HT1080 (cell line): ENCODE measurements around the gene TSKS. TPM values are rescaled to one million over a fixed set of nuclear protein-coding genes. Genes with fewer than 3 reads are reported as not detected.
"Not testable (repeated sequence)": the region's sequence is repeated elsewhere in the genome, so short reads cannot be mapped to it uniquely, and the experiment has no call there.

Experiments
- DNase-seq: peaks from one replicate; pipeline ENCODE4 v3.0.0-alpha.2; 2015; ENCODE audit warnings: low read depth
- total RNA-seq: library from RNA; depleted of rRNA; stranded (reverse); fragments of >200 nt; shearing (Covaris generic); gene quantifications from 2 replicates; pipeline ENCODE4 v1.2.3, GENCODE V29; 2014

TSKS gene
- total RNA-seq, 1 experiment from 2014 or later, result not detected

DNA sequence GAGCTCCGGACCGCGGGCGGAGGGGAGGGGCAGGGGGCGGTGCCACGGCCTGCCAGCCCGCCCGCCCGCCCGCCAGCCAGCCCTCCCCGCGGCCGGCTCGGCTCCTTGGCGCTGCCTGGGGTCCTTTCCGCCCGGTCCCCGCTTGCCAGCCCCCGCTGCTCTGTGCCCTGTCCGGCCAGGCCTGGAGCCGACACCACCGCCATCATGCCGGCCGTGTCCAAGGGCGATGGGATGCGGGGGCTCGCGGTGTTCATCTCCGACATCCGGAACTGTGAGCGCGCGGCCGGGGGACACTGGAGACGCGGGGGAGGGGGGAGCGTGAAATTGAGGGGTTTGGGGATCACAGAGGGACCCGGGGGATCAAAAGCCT, 3.8 kb upstream of the TSKS start, which contains the start of gene AP2A1:
Gene AP2A1 (plus strand): TSS at position 72 of the 370 bp plus-strand sequence. CDS start 133 bp downstream, at position 205.
- DNase-seq, result no peak

DNA sequence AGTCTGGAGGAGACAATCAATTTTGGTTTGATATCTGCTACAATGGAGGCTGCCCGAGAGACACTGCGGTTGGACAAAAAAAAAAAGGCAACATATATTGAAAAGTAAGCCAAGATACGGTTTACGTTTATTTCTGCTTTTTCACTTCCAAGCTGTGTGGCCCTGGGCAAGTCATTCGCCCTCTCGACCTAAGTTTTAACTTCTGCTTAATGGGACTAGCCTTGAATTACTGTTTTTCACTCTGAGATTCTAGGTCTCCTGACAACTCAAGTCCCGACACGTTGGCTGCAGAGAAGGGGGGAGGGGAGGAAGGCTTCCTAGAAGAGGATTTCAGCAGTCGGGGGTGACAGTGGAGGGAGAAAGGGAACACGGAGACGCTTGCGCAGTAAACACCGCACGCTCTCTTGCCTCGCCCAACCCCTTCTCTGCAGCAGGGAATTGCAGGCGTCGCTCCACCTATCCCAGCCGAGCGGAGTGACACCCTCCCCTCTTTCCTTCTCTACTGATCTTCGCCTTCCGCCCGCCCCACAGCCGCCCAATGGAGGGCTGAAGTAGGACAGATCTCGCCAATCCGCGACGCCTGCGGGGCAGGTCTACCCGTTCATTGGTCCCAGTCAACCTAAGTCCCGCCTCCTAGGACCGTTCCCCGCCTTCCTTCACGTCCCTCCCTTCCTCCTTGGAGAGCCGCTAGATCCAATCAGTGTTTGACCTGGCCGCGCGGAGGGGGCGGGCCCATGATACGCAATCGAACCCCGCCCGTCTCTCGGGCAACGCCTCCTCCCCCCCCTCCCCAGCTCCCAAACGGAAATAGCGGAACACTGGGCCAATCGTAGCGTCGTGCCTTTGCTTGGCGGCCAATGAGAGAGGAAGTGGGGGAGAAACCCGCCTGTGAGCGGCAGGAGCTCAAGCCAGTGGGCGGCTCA, 3.2 kb upstream of the TSKS start:
- DNase-seq, result peak; percentile 100

DNA sequence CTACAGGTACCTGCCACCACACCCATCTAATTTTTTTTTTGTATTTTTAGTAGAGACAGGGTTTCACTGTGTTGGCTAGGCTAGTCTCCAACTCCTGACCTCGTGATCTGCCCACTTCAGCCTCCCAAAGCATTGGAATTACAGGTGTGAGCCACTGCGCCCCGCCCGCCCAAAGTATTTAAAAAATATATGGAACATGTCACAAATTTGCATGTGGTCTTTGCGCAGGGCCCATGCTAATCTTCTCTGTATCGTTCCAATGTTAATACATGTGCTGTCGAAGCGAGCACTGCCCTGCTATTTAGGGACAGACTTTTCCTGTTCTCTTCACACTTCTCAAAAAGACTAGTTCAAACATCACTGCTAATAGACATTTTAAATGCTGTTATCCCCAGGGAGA, 1.2 kb upstream of the TSKS start:
- DNase-seq, result no peak

DNA sequence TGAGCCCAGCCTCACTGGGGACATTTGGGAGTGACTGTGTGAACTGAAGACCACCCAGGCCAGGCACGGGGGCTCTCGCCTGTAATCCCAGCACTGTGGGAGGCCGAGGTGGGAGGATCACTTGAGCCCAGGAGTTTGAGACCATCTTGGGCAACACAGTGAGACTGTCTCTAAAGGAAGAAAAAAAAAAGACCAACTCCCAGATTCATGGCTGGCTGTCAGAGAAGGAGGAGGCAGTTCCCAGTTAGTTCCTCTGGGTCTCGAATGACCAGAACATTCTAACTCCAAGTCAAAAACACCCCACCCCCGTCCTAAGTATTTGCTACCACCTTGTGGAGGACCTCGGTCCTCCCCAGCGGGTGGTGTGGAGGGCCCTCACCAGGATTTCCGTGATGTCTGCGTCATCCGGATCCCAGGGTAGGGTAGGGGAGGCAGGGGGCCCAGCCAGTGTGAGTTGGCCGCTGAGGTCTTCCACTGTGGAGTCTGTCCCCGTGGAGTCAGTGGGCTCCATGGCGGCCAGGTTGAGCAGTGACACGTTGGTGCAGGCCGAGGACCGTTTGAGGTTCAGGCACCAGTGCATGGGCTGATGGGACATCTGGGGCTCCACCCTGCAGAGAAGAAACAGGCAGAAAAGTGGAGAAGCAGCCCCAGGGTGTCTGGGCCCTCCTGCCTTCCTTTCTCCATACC, 1.3 kb downstream of the TSKS start:
- no peak for DNase-seq

DNA sequence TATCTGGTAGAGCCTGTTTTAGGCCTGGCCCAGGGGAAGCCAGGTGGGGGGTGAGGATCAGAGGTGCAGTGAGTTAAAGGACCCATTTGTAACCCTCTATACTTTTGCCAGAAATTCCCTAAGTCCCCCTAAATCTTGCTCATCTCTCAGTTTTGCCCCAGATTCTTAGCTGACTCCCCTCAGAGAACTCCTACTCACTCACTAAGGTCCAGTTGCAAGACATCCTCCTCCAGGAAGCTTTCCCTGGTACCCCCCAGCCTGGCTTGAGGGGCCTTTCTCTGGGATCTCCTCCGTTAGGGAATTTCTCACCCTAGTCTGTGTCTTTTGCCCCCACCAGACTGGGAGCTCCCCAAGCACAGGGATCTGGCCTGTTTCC, 1.9 kb downstream of the TSKS start:
- no peak for DNase-seq

DNA sequence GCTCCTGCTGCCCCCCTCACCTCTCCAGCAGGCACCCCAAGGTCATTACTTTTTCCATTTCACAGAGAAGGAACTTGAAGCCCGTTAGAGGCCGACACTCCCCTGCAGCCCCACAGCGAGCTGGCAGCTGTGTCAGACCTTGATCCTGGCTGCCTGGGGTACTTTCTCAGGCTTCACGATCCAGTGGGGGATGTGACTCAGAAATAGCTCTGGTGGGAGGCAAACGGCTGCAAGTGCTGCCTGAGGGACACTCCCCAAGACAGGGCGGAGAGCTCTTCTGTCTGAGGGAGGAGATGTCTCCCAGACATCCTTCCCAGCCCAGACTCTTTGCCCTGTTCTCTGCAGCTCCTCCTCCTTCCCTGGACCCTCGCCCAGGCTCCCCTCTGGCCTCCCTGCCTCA, 4.8 kb downstream of the TSKS start:
- peak; percentile 75 for DNase-seq

DNA sequence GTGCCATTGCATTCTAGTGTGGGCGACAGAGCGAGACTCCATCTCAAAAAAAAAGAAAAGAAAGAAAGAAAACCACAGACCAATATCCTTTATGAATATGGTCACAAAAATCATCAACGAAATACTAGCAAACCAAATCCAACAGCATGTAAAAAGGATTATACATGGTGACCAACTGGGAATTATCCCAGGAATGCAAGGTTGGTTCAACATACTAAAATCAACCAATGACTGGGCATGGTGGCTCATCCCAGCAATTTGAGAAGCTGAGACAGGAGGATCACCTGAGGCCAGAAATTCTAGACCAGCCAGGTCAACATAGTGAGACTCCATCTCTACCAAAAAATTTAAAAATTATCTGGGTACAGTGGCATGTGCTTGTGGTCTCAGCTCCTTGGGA, 7.2 kb downstream of the TSKS start:
- DNase-seq, result no peak

DNA sequence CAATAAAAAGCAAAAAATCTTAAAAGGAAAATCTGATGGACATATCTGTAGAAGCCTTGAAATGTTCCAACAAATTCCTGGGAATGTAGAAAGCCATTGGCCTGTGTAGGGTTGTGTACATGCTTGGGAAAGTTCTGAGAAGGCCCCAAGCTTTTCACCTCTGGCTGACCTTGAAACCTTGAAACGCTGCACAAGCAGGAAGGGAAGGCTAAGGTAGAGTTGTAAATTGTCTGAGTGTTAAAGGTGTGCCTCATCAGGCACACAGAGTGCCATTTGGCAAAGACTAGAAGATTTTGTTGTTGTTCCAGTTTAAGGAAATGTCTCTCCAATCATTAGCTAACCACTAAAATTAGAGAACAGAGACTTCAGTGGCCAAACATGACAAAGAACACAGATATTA, 10.4 kb downstream of the TSKS start:
- DNase-seq, result no peak

DNA sequence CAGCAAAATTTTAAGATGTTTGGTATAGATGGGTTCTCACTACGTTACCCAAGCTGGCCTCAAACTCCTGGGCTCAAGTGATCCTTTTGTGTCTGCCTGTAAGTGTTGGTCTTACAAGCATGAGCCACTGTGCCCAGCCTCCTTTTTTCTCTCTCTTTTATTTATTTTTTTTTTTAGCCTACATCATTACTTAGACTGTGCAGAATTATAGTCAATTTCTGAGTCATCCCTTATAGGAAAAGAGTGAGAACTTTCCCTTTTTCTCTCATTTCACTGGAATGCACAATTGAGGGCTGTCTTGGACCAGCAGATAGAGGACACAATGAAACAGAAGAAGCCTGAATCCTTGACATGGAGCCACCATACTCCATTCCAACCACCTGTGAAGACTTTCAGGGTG, 13.3 kb downstream of the TSKS start:
- no peak for DNase-seq

DNA sequence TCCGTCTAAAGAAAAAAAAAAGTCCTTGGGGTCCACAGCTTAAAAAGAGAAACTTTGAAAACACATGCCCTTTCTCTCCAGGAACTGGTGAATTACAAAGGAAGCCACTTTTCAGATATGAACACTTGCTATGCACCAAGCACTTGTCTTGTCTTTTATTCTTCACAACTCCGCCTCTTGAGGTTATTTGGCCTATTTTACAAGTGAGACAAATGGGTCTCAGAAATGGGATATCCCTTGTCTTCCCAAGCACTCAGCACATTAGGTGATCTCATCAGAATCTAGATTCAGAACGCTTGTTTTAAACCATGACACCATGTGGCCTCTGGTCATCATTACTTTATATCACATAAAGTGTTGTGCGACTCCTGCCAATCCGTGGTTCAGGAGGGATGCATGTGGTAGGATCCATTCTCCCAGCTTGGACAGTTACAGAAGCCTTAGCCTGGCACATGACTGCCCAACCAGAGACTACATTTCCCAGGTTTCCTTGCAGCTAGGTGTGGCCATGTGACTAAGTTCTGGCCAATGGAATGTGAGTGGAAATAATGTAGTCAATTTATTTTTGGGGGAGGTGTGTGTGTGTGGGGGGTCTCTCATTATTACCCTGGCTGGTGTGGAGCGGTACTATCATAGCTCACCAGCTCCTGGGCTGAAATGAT, 13.9 kb downstream of the TSKS start:
- DNase-seq, result no peak

DNA sequence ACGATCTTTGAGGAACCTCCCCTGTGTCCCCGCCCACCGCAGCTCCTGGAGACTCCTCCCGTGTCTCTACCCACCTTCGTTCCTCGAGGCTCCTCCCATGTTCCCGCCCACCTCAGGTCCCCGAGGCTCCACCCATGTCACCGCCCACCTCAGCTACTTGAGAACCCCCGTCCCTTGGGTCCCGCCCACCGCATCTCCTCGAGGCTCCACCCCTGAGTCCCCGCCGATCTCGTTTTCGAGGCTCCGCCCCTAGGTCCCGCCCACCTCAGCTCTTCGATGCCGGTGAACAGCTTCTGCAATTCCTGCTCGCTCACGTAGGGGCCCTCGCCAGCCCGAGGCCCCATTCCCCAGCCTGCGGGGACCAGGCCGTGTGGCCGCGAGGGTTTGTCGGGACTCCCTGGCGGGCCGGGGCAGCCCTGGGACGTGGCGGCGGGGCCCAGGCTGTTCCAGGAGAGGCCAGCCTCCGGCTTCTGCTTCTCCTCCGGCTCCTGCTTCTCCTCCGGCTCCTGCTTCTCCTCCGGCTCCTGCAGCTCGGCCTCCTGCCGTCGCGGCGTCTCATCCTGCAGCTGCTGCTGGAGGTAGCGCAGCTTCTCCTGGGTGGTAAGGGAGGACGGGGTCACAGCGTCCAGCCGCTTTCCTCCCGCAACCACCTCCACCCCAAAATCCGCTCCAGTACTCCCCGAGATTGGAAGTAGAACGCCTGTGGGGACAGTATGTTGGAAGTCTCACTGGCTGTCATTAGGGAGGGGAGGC, 16.7 kb downstream of the TSKS start:
- no peak for DNase-seq

DNA sequence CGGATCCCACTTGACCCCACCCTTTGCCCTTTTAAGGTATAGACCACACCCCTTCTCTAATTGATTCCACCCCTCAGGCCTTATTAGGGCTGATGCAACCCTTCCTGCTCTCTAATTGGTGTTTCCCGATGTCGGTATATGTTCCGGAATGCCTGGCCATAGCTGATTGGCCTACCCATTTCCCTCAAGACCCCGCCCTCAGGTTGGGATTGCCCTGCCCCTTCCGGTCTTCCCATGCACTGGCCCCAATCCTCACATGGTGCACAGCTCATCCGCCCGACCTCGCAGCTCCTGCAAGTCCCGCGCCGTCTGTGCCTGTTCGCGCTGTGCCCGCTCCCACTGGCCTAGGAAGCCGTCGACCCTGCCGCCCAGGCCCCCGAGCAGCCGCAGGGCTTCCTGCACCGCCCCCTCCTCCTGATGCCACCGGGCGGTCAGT, 18.1 kb downstream of the TSKS start:
- no peak for DNase-seq

DNA sequence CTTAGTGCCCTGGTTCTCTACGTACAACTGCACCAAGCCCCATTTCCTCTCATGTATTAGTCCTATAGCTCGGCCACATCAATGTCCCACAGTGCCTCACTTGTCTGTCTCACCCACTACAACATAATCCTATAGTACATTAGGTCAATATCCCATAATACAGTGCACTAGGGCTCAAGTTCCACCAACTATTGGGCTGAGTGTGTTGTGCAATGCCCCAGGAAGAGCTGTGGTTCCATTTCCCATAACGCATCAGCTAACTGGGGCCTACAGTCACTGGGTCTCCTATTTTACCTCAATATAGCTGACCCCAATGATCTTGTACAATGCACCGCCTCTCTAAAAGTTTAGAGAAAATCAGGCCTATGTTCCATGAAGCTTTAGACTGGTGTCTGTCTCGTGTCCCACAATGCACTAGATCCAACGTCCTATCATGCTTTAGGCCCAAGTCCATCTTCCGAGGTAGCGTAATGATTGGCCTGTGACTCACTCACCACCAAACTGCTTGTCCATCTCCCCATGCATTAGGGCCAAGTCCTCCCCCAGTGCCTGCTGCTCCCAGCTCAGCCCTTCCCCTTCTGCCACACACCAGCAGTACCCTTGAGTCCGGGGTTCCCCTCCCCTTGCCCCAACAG, 21.8 kb downstream of the TSKS start:
- peak; percentile 59 for DNase-seq

DNA sequence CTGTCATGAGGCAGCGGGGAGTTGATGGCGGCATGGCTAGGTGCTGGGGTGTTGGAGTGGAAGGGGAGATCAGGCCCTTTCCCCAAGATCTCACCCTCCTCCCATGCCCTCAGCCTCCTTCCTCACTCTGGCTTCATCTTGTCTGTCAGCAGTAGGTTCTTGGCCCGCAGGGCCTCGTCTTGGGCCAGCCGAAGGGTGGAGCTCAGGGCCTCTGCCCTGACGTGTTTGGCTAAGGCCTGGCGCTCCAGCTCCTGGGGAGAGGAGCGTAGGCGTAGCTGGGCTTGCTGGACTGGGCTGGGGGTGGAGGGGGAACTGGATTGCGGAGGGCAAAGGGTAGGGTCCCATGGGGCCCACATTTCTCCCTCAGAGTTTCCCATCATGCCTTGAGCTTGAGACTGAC, 23.2 kb downstream of the TSKS start:
- DNase-seq, result no peak

DNA sequence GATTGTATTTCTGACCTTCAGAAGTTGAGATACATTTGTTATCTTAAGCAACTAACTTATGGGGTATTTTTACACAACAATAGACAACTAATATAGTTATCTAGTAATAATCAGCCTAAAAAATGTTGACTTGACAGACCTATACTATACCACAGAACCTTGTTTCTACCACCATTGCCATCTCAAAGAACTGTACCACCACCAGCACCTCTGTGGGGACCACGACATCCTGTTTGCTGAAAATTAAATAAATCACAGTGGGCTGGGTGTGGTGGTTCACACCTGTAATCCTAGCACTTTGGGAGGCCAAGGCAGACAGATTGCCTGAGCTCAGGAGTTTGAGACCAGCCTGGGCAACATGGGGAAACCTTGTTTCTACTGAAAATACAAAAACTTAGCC, 24.0 kb downstream of the TSKS start:
- no peak for DNase-seq

DNA sequence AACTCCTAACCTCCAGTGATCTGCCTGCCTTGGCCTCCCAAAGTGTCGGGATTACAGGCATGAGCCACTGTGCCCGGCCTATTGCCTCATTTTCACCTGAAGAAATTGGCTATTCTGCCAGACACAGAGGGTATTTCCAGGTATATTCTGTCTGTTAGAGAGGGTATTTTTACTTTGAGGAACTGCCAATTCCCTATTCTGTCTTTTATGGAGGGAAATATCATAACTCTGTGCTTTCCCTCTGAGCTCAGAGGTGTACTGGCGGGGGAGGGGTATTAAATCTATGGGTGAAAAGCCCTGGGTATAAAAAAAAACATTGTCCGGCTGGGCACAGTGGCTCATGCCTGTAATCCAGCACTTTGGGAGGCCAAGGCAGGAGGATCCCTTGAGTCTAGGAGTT, 24.8 kb downstream of the TSKS start:
- no peak for DNase-seq

DNA sequence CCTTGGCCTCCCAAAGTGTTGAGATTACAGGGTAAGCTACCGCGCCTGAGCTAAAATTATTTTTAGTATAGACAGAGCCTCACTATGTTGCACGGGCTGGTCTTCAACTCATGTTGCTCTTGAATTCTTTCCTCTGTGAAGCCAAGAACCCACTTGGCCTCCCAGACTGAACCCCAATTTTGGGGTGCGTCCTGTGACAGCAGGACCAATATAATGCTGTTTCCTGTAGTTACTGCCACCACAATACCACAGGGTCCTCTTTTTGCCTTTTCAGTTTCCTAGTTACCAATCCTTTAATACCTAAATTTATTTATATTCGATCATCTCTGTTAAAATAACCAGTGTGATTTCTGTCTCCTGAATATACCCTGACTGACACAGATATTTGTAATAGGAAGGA, 32.9 kb downstream of the TSKS start:
- DNase-seq, result no peak

DNA sequence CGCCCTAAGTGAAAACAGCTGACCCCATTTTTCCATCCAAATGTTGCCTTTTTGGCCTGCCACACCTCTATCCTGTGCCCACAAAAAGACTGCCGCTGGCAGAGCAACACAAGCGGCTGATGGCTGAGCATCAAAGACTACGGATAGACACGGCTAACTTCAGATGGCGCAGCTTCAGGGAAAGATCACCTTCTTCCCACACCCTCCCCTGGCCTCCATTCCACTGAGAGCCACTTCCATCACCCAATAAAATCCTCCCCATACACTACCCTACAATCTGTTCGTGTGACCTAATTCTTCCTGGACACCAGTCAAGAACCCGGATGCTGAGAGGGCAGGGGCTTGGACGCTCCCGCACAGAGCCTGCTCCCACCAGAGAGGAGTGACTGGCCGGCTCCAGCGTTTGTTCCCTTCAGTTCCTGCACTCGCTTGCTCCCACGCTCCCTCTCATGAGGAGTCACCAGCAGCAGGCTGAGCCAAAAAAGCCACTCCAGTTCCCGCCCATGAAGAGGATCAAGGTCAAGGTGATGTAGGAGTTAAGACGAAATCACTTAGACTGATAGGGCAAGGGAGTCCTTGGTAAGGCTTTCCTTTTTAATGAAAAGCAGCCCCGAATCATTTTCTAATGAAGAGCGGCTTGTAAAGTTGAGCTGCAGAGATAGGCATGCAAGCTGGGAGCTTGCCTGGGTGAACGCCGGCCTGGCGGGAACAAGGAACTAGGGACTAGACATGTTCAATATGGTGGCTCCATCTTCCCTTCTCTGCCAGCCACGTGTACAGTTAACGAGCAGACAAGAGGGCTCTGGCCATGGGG, 35.7 kb downstream of the TSKS start:
- no peak for DNase-seq

DNA sequence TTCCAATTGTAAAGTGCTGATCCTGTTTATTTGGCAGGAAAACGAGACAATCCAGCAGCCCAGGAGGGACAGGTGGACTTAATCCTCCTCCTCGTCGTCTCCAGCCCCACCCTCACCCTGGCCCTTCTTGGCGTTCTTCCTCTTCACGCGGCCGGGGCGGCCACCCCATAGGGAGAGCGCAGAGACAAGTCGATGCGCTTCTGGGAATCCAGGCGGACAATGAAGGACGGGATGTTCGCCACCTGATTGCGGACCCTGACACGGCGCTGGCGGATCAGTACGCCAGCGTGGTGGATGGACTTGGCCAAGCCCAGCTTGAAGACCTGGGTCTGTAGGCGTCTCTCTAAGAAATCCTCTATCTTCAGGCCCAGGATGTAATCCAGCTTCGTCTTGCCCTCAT, 43.7 kb downstream of the TSKS start:
- not testable (repeated sequence) for DNase-seq

DNA sequence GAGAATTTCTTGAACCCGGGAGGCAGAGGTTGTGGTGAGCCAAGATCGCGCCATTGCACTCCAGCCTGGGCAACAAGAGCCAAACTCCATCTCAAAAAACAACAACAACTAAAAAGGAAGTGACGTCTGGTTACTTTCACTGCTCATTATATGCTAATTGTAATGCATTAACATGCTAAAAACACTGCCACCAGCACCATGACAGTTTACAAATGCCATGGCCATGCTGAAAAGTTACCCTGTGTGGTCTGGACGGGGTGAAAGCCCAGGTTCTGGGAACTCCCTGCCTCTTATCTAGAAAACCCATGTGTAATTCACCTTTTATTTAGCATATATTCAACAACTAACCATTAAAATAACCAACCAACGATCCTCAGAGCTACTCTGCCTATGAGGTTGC, 44.1 kb downstream of the TSKS start:
- no peak for DNase-seq
